HG02798 (cell line): ENCODE measurements around the gene WNT5A.
"Not testable (repeated sequence)": the region's sequence is repeated elsewhere in the genome, so short reads cannot be mapped to it uniquely, and the experiment has no call there.

Experiments used
- ATAC-seq: cut with Tn5 transposase; IDR thresholded peaks from one replicate; pipeline ENCODE4 v1.9.1; 2021; ENCODE audit warnings: mild to moderate bottlenecking; ENCODE audit not compliant: unreplicated experiment, poor library complexity

The WNT5A gene

DNA sequence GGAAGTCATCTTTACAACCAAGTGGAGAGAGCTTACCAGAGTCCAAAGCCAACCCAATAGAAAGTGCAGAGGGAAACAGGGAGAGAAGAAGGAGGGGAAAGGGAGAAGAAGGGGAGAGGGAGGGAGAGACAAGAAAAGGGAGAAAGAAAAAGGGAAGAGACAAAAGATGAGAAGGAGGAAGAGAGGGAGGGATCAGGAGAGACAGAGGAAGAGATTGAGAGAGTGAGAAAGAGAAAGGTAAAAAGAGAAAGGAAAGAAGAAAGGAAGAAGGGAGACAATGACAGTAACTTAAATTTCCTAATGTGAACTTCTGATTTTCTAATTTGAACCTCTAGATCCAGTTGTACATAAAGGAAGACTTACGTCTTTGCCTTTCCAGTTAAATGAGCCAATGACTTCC, 20.7 kb upstream of the WNT5A start:
- ATAC-seq = no peak

DNA sequence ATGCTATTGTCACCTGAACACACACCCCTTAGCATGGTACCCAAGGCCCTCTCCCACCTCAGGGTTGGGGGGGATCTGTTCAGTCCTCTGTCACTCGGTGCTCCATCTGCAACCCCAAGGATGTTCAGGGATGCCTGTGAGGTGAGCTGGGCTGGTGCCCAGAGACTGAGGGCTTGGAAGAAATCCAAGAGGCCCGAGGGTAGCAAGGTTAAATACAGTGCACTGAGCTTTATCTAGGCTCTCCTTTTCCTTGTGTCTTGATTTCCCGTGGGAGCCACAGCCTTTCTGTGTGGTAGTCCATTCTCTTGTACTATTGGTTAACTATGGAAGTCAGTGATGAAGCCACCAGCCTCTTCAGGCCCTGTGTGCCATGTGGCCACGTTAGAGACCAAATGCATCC, 18.7 kb upstream of the WNT5A start:
- ATAC-seq = no peak

GRCh38 chr3:55505102-55505501, 18.0 kb upstream of the WNT5A start:
- not testable (repeated sequence) for ATAC-seq

DNA sequence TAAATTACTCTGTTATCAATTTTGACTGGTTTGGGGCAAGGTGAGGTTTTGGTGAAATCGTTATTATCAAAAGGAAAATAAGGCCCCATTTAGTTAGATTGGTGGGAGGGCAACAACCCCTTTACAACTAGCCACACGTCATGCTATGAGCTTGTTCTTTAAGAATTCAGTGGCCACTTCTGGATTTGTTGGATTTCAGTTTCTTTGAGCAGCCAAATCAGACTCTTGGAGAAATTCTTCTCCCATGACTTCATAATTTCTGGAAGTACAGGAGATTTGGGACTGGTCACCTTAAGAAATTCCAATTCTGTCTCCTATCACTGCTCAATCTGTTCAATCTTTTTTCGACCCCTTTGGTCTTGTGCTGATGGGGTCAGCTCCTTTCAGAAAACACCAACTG, 14.8 kb upstream of the WNT5A start:
- no peak for ATAC-seq

DNA sequence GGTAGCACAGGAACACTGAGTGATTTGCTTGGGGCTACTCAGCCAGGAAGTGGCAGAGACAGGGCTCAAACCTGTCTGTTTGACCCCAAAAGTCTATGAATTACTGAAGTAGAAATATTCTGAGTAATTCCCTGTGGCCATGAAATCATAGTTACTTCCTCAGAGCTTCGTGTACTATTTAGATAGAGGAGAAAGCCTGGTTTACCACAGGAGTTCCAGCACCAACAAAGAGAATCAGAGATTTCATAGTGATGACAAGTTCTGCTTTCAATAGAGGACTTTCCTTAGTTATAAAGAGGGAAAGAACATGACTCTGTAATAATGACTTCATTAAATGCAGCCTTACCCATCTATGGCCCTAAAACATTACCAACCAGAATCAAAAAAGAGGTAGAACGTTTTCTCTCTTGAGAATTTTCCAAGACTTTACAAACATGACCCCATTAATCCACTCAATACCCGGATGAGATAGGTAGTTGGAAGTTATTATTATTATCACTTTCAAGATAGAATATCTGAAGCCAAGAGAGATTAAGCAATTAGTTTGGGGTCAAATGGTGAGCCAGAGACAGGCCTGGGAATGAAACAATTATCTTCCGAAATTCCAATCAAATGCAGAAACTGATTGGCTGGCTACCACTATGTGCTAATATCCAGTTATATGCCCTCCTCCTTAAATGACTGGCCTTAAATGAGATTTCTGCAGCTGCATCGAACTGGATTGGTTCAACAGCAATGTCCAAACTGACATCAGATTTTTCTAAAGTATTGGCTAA, 13.6 kb upstream of the WNT5A start:
- ATAC-seq = no peak

- no peak for ATAC-seq
These were observed 11.4 kb upstream of the WNT5A start for GRCh38 chr3:55498520-55498919.

DNA sequence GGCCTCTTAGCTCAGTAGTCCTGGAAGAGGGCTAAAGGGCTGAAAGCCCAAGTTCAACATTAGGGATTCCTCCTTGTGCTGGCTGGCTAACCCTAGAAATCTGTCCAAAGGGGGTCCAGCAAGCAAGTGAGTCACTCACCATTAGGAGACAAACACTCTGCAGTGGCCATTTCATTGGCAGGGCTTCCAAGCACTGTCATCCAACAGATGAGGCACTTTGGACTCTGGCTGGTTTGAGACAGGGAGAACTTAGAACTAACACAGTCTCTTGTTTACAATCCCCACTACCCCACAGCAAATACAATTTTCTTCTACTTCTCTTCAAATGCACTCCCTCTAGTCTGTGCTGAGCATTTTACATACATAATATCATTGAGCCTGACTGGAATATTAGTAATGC, 10.1 kb upstream of the WNT5A start:
- ATAC-seq = no peak

DNA sequence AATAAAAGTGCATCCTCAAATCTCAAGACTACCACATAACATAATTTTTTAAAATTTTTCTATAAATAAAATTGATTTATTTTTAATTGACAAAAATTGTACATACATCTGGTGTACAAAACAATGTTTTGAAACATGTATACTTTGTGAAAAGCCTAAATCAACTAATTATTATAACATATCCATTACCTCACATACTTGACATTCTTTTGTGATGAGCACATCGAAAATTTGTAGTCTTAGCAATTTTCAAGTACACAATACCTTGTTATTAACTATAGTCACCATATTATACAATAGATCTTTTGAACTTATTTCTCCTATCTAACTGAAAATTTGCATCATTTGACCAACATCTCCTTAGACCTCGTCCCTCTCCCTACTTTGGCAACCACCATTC, 7.9 kb upstream of the WNT5A start:
- no peak for ATAC-seq

- no peak for ATAC-seq
These were observed 5.9 kb upstream of the WNT5A start for GRCh38 chr3:55492976-55493375.

- ATAC-seq = no peak
These were observed 4.2 kb upstream of the WNT5A start for GRCh38 chr3:55491296-55491816.

- no peak for ATAC-seq
These were observed 3.3 kb upstream of the WNT5A start for GRCh38 chr3:55490276-55490913.

DNA sequence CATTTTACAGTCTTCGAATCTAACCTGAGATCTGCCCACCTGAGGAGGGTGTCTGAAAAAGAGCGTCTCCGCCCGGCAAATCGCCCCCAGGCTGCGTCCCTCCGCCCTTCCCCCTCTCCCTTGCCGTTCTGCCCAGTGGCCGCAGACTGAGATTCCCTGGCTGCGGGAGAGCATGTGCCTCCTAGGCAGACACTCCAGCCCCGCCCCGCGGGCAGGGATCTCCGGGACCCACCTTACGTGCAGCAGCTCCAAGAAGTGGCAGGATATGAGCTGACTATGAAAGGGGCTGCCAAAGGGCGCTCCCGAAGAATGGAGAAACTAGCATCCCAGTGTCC, 2.7 kb upstream of the WNT5A start:
- no peak for ATAC-seq

DNA sequence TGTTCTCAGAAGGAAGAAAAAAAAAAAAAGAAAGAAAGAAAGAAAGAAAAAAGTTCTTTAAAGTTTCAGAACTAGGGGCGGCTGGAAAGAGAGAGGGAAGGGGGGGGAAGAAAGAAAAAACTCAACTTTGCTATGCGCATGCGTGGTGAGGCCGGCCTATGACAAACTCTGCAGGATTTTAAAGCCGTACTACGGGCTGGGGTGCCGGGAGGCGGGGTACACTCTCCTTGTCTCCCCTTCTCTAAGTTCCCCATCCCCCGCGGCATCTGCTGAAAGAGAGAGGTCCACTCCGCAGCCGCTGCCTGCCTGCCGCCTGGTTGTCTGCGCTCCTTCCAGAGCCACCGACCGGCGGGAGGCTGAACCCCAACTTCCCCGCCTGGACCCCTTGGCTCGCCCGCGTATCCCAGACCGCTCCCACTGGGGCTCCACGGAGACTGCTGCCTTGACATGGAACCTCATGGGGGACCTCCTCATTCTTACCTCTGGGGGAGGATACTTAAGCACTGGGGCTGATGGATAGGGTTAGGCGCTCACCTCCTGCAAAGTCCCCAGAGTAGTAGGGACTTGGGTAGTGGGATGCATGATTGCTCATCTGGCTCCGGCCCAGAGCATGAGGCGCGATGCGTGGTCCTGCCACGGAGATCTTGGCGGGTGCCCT, 1.4 kb upstream of the WNT5A start:
- peak; percentile 33 for ATAC-seq

GRCh38 chr3:55487381-55488241, 505 bp upstream of the WNT5A start:
- no peak for ATAC-seq

DNA sequence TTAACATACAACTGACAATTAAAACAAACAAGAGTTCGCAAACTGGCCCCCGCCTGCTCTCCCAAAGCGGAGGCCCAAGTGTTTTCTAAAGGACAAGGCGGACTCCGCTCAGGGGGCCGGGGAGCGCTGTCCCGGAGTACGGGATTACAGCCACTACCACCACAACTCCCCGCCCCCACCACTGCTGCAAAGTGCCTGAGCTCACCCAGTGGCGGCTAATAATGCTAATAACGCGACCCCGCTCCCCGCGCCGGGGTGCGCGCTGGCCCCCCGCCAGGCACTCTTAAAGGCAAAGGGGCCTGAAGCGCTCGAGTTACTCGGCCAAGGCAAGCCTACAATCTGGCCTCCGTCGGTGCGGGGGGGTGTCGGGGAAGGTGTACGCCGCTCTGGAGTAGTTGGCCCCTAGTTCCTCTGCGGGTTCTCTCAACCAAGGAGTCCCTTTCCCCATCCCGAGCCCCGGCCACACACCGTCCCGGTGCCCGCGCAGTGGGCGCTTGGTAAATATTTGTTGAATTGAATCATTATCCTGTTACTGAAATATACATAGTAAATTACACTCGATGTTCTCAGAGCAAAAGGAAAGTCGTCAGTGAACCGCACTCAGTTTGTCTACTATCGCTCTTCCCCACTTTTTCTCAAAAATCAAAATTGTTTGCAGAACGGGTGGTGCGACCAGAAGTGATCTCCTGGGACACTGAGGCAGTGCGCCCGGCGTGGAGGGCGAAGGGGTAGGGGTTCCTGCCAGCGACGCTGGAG, 827 bp downstream of the WNT5A start:
- ATAC-seq = no peak

GRCh38 chr3:55484801-55485791, 2.0 kb downstream of the WNT5A start:
- ATAC-seq = peak; percentile 70

GRCh38 chr3:55484191-55484689, 2.9 kb downstream of the WNT5A start:
- no peak for ATAC-seq
